HG03571 (cell line): ENCODE data around the gene SLC43A2.
"Not testable (repeated sequence)": the region's sequence is repeated elsewhere in the genome, so short reads cannot be mapped to it uniquely, and the experiment has no call there.

Source experiments
- ATAC-seq: cut with Tn5 transposase; IDR thresholded peaks from one replicate; pipeline ENCODE4 v1.9.1; 2021; ENCODE audit not compliant: unreplicated experiment

SLC43A2 gene

DNA sequence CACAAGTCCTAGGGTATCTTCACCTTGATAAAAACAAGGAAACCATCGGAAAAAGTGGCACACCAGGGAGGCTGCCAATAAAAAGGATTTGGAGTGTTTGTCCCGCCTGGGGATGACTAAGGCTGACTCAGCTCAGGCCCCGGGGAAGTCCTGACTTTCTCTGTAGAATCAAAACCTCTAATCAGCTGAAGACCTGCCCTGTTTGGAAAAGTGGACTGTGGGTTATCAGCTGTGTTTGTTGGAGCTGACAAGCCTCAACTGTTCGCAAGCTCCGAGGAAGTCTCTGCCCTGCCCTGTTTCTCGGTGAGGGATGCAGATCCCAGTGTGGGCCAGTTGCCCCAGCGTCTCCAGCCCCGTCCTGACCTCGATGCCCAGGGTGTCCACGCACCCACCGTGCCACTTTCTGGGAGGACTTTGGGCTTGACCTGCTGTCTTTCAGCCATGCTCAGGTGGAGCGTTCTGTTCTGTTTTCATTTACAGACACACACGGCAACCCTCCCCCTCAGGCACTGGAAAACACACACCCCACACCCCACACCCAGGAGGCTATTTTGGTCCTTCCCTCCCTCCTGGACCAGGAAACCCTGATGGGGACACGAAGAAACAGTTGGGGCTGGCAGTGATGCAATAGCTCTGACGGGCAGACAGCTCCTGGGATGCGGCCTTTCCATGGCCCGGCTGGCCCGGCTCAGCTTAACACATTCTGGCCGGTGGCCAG, 38.4 kb downstream of the SLC43A2 start:
- no peak for ATAC-seq

DNA sequence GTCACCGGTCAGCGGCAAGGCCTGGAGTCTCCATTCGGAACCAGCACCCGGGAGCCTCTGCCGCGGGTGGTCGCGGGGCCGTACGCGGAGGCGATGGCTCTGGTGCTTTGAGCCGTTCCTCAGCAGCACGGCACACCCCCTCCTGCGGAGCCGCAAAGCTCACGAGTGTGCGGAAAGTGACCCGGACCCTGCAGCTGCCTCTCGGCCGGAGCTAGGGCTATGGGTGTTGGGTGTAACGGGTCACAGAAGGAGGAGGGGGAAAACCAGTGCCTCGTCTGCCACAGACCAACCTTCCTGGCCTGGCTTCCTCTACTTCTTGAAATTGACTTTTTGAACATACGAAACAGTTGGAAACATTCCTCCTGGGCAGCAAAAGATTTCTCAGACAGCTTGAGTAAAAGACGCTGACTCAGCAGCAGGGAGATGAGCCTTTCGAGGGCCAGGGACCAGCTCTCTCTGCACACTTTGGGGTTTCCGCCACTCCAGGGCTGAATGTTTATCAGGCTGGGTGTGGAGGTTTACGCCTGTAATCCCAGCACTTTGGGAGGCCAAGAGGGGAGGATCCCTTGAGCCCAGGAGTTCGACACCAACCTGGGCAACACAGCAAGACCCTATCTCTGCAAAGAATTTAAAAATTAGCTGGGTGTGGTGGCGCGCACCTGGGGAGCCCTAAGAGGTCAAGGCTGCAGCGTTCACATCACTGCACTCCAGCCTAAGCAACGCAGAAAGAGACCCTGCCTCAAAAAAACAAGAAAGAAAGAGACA, 39.6 kb downstream of the SLC43A2 start:
- ATAC-seq: no peak

DNA sequence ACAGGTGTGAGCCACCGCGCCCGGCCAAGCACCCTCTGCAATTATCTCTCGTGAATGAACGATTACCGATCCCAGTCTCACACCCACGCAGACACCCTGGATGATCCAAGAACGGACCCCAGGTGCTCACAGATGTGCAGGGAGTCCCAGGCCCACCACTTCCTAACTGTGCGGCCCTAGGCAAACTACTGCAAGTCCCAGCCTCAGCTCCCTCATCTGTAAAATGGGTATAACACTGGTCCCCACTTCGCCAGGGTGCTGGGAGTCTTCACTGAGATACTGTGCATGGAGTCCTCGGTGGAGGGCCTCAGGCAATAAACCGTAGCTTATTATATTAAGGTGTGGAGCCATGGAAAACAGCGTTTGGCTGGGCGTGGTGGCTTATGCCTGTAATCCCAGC, 44.5 kb downstream of the SLC43A2 start:
- no peak for ATAC-seq

DNA sequence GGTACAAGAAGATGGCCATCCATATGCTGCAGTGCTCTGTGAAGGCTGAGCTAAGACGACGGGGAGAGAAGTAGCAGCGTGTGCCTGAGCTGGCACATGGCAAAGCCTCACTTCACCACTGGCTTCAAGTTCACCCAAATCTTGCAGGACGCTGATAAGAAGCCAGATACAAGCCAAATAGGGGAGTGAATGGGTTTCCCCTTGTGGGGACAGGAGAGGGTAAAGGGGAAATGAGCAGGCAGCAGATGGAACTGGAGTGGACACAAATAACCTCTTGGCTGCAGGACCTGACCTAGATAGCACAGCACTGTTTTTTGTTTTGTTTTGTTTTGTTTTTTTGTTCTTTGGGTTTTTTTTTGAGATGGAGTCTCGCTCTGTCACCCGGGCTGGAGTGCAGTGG, 45.1 kb downstream of the SLC43A2 start:
- ATAC-seq: no peak

DNA sequence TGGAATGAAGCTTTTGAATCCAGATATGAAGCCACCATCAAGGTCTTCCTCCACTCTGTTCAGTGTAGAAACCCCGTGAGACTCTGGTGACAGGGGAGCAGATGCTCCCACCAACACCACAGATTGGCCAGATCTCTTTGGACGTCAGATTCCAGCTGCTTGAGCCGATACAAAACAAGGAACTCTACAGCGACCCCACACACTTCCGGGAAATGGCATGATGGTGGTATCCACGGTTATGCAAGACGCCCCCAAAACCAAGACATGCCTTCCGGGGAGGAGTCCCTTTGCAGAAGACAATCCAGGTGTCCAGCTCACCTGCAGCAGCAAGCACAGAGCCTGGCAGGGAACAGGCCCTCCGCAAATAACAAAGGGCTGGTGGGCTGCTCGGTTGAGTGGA, 46.3 kb downstream of the SLC43A2 start:
- no peak for ATAC-seq

DNA sequence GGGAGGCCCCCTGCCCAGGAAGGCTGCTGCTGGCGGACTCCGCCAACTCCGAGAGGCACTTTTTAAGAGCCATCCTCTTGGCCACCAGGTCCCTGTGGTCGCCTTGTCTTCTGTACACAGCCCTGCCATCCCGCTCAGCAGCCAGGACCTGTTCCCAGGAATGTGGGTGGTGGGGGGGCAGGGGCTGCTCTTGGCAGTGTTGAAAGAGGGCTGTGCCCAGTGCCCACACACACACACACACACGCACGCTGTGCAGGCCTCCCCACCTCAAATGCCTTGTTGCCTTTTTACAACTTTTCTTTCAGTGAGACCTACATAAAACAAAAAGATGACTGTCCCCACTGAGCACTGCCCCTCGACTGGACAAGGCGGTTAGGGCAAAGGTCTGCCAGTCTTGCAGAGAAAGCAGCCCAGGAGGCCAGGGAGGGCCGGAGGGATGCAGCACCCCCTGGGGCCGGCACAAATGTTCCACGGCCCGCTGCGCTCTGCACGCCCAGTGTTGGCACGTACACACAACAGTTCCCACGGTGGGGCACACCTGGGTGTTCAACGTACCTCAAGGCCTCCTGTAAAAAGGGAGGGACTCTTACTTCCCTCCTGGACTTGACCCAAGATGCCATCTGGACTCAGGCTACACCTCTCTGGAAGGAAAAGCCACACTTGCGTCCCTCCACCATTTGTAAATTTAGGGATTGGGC, 47.5 kb downstream of the SLC43A2 start:
- ATAC-seq: no peak

DNA sequence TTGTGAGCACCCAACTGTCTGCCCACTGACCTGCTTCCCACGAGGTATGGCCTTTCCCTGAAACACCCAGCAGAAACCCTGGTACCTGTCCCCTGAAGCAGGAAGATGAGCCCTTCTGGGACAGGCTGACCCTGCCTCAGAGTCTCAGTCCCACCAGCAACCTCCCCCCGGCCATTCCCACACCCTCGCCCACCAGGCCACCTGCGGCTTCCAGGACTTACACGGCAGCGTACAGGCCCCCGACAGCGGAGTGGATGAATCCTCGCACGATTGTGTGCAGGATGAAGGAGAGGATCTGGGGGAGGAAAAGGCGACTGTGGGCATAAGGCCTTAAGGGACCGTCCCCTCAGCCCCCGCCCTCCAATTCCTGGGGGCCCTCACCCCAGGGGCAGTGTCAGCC, 50.6 kb downstream of the SLC43A2 start:
- no peak for ATAC-seq

DNA sequence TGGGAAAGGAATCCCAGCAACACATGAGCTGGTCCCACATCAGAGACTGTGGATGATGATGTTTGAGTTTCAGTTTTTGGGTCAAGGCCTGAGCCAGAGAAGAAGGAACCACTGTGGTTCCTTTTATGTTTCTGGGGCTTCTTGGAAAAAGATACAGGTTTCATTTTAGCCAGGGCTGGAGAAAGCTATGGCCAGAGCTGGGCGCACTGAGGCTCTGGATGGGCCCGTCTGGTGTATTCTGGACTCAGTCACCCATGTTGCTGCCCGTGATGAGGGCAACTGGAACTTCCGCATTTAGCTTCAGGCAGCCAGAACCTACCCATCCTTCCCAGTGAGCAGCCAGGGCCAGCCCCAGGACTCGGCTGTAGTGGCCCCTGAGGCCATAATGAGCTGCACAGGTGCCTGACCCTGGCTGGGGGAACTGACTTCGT, 51.0 kb downstream of the SLC43A2 start:
- no peak for ATAC-seq

DNA sequence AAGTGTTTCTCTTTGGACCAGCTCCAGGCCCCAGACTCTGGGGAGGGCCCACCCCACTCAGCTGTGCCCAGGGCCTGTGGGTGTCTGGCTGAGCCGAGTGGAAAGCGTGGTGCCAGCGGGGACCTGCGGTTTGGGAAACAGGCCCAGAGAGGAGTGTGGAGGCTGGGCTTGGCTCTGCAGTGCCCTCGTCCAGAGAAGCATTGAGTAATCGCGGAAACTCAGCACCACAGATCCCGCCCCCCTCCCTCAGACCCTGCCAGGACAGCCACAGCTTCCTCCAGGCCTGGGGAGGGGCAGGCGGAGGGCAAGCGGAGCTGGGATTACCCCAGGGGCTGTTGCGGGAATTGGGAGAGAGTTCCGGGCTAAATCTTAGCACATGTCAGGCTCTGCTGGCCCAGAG, 51.5 kb downstream of the SLC43A2 start:
- no peak for ATAC-seq

DNA sequence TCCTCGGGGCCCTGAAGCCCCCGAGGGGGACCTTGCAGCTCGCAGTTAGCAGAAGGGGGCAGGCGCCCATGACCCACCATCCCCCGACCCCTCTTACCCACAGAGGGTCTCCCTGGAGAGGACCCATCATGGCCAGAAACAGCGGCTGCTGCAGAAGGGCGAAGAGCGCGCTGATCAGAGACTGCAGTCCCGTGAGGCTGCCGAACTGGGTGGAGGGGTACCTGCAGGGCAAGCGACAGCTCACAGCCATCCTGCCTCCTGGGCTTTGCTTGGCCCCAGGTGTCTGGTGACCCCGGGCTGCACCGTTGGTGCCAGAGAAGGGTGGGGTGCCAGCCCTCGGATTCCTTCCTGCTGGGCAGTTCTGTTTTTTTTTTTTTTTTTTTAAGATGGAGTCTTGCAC, 52.1 kb downstream of the SLC43A2 start:
- ATAC-seq: no peak

DNA sequence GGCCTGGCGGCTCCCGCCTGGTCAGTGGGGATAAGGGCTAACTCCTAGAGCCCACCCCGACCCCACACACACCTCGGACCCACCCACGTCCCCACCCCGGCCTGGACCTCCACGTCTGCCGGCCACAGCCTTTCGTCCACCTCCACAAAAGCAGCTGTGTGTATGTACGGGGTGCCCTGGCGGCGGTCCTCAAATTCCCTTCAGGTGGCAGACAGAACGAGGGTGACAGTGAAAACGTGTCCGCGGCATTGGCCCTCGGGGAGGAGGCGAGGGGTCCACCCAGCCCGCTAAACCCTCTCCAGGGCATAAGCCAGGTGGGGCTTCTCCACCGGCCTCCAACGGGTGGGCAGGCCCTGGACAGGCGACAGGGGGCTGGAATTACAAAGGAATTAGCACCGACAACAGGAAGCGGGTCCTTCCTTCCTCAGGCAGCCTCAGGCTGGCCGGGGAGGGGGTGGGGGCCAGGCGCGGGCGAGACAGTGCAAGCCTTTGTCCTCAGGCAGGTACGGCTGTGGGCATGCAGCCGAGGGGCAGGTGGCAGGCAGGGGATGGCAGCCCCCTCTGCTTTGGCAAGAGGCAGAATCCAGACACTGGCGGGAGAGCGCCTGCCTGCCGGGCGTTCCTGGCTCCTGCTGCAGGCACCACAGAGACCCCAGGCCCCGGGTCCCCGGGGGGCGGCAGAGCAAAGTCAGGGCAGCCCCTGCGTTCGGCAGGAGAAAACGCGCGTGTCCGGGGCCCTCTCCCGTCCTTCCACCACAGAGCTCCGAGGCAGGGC, 53.8 kb downstream of the SLC43A2 start:
- no peak for ATAC-seq

DNA sequence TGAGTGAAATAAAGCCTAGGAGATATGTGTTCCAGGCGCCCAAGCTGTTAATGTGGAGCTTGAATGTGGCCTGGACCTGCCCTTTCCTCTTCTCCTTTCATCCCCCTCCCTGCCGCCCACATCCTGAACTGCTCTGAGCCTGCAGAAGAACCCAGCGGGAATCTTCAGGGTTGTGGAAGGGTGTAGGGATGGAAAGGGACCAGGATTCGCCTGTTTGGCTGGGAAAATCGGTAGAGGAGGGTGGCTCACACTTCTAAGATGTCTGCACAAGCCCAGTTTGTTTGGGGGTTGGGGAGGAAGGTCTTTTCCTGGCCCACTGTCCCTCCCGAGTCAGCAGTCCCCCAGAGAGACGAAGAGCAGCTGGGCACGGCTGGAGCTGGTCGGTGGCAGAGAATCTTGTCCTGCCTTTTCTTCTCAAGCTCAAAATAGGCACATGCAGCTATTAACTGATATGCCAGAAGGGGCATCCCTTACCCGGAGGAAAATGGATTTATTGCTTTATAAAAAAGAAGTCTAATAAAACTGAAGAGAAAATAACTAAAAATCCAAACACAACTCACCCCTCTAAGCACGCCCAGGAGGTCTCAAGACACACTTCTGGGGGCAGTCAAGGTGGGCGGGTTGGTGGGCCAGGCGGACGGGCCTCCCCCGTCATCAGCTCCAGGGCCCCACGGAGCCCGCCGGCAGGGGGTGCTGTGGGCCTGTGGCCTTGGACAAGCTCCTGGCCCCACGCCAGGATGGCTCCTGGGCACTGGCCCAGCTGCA, 54.5 kb downstream of the SLC43A2 start:
- ATAC-seq: no peak

DNA sequence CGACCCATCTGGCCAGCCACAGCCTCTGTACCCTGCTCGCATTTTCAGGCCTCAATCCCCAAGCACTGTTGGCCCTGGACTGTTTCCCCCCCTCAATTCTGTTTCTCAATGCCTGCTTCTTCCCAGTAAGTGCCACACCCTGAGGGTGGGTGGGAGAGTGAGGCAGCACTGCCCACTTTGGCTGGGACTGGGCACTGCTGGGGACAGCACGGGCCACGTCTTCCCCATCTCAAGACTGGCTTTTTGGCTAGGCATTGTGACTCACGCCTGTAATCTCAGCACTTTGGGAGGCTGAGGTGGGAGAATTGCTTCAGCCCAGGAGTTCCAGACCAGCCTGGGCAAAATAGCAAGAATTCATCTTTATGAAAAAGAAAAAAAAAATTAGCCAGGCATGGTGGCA, 56.0 kb downstream of the SLC43A2 start:
- not testable (repeated sequence) for ATAC-seq

DNA sequence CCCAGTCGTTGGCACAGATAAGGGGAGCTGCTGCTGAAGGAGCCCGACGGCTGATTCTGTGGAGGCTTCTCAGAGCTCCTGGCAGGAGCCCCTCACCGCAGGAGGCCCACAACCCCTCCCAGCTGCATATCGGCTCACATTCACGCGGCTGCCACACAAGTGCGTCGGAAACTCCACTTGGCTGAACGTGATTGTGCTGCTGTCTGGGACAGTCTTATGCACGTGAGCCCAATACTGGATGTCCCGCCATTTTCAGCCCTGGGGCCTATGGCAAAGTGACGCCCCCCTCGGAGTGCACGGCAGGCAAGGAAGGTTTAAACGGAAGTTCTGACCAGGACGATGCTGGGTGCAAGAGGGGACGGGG, 57.3 kb downstream of the SLC43A2 start:
- ATAC-seq: no peak

DNA sequence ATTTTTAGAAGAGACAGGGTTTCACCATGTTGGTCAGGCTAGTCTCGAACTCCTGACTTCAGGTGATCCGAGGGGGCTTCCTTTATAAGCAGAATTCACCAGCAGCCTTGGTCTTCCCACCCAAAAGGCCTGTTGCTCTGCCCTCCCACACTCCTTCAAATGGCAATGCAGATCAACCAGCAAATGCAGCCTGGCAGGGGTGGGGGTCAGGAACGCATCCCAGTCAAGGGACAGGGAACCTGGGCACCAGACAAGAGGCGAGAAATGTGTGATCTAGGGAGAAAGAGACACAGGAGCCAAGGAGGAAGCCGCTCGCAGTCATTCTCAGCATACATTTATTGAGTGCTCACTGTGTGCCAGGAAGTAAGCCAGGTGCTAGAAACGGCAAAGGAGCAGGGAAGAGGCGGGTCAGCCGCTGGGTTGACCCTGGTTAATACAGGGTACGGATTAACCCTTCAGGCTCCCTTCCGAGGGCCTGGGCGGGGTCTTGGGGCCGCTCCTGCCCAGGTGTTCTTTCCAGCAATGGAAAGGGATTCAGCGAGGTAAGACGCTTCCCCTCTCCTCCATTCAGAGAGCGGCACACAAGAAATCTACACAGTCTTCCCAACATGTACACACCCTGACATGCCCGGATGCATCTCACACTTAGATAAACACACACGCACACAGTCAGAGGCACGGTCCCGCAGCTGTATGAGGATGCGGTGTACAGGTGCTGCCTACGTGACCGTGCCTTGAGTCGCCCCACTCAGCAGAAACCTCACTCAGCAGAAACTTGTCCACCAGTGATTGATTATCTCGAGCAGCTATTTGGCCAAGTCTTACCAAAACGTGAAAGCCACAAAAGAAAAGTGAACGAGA, 59.5 kb downstream of the SLC43A2 start:
- ATAC-seq: no peak

DNA sequence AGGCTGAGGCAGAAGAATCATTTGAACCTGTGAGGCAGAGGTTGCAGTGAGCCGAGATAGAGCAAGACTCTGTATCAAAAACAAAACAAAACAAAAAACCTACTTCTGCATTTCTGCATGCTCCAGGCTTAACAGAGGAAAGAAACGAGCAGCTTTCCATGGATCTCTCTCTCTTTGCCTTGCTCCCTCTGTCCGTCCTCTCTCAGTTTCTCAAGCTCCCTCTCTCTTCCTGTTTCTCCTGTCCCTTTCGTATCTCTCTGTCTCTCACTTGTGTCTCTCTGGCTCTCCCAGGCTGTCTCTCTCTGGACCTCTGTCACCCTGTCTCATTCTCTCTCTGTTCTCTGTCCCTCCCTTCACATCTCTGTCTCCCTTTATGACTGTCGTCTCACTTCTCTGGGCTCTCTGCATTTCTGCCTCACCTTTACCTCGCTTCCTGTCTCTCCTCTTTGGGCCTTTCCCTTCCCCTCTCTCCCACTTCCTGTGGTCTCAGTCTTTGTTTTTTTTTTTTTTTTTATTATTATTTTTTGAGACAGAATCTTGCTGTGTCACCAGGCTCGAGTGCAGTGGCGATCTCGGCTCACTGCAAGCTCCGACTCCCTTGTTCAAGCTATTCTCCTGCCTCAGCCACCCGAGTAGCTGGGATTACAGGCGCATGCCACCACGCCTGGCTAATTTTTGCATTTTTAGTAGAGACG, 62.0 kb downstream of the SLC43A2 start:
- no peak for ATAC-seq

DNA sequence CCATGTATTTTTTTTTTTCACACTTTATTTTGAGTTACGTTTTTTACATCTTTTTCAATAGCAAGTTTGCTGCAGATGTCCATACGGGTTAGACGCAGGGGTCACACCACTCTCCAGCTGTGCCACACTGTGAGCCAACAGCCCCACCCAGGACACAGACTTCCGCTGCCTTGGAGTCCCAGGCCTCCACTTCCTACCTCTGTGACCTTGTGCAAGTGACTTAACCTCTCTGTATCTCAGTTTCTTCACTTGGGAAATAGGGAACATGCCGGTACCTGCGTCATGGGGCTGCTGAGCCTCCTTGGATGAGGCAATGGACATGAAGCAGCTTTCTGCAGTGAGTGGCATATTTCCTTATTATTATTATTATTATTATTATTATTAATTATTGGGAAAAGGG, 62.8 kb downstream of the SLC43A2 start:
- ATAC-seq: no peak

DNA sequence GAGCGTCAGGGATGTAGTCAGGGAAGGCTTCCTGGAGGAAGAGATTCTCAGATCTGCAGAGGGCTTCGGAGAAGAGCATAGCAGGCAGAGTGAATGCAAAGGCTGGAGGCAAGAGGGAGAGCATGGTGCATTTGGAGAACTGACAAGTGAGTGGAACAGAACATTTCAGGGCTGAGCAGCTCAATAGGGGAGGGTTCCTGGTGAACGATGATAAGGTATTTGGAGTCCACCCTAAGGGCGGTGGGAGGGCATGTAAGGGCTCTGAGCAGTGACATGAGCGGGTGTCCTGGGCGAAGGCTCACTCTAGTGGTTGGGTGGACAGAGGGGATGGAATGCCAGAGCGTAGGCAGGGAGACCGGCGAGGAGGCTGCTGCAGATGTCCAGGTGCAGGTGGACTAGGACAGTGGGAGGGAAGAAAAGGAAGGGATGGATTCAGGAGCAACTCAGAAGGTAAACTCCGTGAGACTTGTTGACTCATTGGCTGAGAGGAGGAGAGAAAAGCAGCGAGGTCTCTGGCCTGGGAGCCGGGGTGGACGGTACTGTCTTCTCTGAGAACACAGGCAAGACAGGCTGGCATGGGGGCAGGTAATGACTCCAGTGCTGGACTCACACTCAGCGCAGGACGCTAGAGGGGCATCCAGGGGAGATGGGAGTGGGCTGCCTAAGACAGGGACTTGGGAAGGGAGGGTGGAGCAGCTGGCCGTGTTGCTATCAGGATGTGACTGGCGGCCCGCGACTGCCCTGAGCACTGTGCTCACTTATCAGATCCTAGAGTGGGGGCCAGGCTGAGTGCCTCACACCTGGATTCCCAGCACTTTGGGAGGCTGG, 64.6 kb downstream of the SLC43A2 start:
- ATAC-seq: no peak
